Body of pancreas (tissue), 4 donors: ENCODE data around the gene NSMCE1.

Experiments
- POLR2A ChIP-seq, 3 donors: fragments of 450-650 bp; IDR thresholded peaks; one replicate each; pipeline ENCODE4 v1.6.1; 2016; ENCODE audit warnings: antibody characterized with exemption in 3 of 3, mild to moderate bottlenecking in 2 of 3
- TF ChIP-seq, protein P1 (sequence below), 7 experiments: fragments of 450-650 bp in 4 of 7; fragments of 200-600 bp in 3 of 7; sonication (generic) in 3 of 7; IDR thresholded peaks; one replicate each; pipeline ENCODE4 v1.5.1; 2016 to 2019; ENCODE audit warnings: antibody characterized with exemption in 7 of 7

DNA sequence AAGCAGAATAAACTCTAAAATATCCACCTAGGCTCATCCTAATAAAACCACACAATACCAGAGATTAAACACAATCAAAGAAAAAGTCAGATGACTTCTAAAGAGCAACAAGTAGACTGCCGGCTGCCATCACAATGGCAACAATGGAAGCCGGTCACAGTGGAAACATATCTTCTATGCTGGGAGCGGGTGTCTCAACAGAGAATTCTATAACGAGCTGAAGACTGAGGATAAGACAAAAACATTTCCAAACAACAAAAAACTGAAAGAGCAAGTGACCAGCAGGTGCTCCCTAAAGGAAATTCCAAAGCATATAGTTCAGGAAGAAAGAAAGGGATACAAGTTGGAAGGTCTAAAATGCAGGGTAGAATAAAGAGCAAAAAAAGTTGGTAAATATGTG, 8.9 kb downstream of the NSMCE1 start:
- no peak for TF ChIP-seq POLR2A (IDR thresholded peaks at IDR 0.05)
- TF ChIP-seq, protein P1, sequence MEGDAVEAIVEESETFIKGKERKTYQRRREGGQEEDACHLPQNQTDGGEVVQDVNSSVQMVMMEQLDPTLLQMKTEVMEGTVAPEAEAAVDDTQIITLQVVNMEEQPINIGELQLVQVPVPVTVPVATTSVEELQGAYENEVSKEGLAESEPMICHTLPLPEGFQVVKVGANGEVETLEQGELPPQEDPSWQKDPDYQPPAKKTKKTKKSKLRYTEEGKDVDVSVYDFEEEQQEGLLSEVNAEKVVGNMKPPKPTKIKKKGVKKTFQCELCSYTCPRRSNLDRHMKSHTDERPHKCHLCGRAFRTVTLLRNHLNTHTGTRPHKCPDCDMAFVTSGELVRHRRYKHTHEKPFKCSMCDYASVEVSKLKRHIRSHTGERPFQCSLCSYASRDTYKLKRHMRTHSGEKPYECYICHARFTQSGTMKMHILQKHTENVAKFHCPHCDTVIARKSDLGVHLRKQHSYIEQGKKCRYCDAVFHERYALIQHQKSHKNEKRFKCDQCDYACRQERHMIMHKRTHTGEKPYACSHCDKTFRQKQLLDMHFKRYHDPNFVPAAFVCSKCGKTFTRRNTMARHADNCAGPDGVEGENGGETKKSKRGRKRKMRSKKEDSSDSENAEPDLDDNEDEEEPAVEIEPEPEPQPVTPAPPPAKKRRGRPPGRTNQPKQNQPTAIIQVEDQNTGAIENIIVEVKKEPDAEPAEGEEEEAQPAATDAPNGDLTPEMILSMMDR (IDR thresholded peaks at IDR 0.05) = no peak
